ENCODE data around the gene RPAP2.
"Not testable (repeated sequence)": the region's sequence is repeated elsewhere in the genome, so short reads cannot be mapped to it uniquely, and the experiment has no call there.

Gene RPAP2

GRCh38 chr1:92298573-92299476, at the start of gene RPAP2, which contains the start of gene GLMN:
TSS of gene RPAP2 (plus strand) at chr1:92299059. CDS start at chr1:92299074, 15 bp downstream.
TSS of gene GLMN (minus strand) at chr1:92298987. CDS start at chr1:92297999, 988 bp downstream.
- no peaks in the 10 kb centered on the region for H3K9me3 Mint-ChIP-seq (ENCODE audit: low read depth)
- peak within 1 kb of the TSS; percentile 97 for H3K27ac Mint-ChIP-seq
- no peaks in the 10 kb centered on the region for H3K27me3 Mint-ChIP-seq
- H3K36me3 Mint-ChIP-seq, result peaks cover 16% of the 10 kb centered on the region
- H3K4me1 Mint-ChIP-seq (ENCODE audit: low read depth), result peaks cover 46% of the 10 kb centered on the region
- peak within 1 kb of the TSS; percentile 97 for H3K4me3 Mint-ChIP-seq

GRCh38 chr1:92254714-92255113, 44.1 kb upstream of the RPAP2 start:
- not testable (repeated sequence) for H3K4me1 Mint-ChIP-seq (ENCODE audit: low read depth); H3K27me3 Mint-ChIP-seq; H3K4me3 Mint-ChIP-seq; H3K27ac Mint-ChIP-seq
- Mint-ChIP-seq H3K36me3 (peaks cover 60% of the 10 kb centered on the region), H3K9me3 (ENCODE audit: low read depth) (peaks cover 14% of the 10 kb centered on the region)

- Mint-ChIP-seq H3K9me3 (ENCODE audit: low read depth) (peaks cover 14% of the 10 kb centered on the region), H3K27me3 (no peaks in the 10 kb centered on the region), H3K4me3 (no peak overlapping the region), H3K27ac (no peak overlapping the region), H3K4me1 (ENCODE audit: low read depth) (peaks cover 1% of the 10 kb centered on the region), H3K36me3 (peaks cover 55% of the 10 kb centered on the region)
Measured at GRCh38 chr1:92259350-92259749, 39.5 kb upstream of the RPAP2 start.

- Mint-ChIP-seq H3K4me1 (ENCODE audit: low read depth) (no peaks in the 10 kb centered on the region), H3K36me3 (peaks cover 28% of the 10 kb centered on the region), H3K4me3 (no peak overlapping the region), H3K9me3 (ENCODE audit: low read depth) (peaks cover 3% of the 10 kb centered on the region), H3K27me3 (no peaks in the 10 kb centered on the region), H3K27ac (no peak overlapping the region)
Measured at GRCh38 chr1:92262516-92262915, 36.3 kb upstream of the RPAP2 start.

- Mint-ChIP-seq H3K4me1 (ENCODE audit: low read depth) (no peaks in the 10 kb centered on the region), H3K9me3 (ENCODE audit: low read depth) (no peaks in the 10 kb centered on the region), H3K27ac (no peak overlapping the region), H3K27me3 (no peaks in the 10 kb centered on the region), H3K36me3 (peaks cover 34% of the 10 kb centered on the region), H3K4me3 (no peak overlapping the region)
Measured at GRCh38 chr1:92273039-92273438, 25.8 kb upstream of the RPAP2 start.

GRCh38 chr1:92274939-92275338, 23.9 kb upstream of the RPAP2 start:
- H3K27me3 Mint-ChIP-seq, result no peaks in the 10 kb centered on the region
- H3K4me1 Mint-ChIP-seq (ENCODE audit: low read depth), result no peaks in the 10 kb centered on the region
- no peak overlapping the region for H3K27ac Mint-ChIP-seq
- H3K36me3 Mint-ChIP-seq, result peaks cover 33% of the 10 kb centered on the region
- no peaks in the 10 kb centered on the region for H3K9me3 Mint-ChIP-seq (ENCODE audit: low read depth)
- H3K4me3 Mint-ChIP-seq, result no peak overlapping the region

GRCh38 chr1:92276082-92276481, 22.8 kb upstream of the RPAP2 start:
- H3K36me3 Mint-ChIP-seq, result peaks cover 40% of the 10 kb centered on the region
- H3K27ac Mint-ChIP-seq, result no peak overlapping the region
- no peak overlapping the region for H3K4me3 Mint-ChIP-seq
- no peaks in the 10 kb centered on the region for H3K9me3 Mint-ChIP-seq (ENCODE audit: low read depth)
- no peaks in the 10 kb centered on the region for H3K27me3 Mint-ChIP-seq
- H3K4me1 Mint-ChIP-seq (ENCODE audit: low read depth), result no peaks in the 10 kb centered on the region

- no peak overlapping the region for H3K4me3 Mint-ChIP-seq
- no peaks in the 10 kb centered on the region for H3K9me3 Mint-ChIP-seq (ENCODE audit: low read depth)
- peaks cover 2% of the 10 kb centered on the region for H3K4me1 Mint-ChIP-seq (ENCODE audit: low read depth)
- H3K27ac Mint-ChIP-seq, result no peak overlapping the region
- peaks cover 49% of the 10 kb centered on the region for H3K36me3 Mint-ChIP-seq
- H3K27me3 Mint-ChIP-seq, result no peaks in the 10 kb centered on the region
Measured at GRCh38 chr1:92277105-92277723, 21.6 kb upstream of the RPAP2 start.

- H3K36me3 Mint-ChIP-seq, result peaks cover 60% of the 10 kb centered on the region
Measured at GRCh38 chr1:92279781-92280180, 19.1 kb upstream of the RPAP2 start.

GRCh38 chr1:92281411-92281810, 17.4 kb upstream of the RPAP2 start:
- Mint-ChIP-seq H3K4me1 (ENCODE audit: low read depth) (peaks cover 14% of the 10 kb centered on the region), H3K36me3 (peaks cover 57% of the 10 kb centered on the region)
- not testable (repeated sequence) for H3K4me3 Mint-ChIP-seq; H3K9me3 Mint-ChIP-seq (ENCODE audit: low read depth); H3K27me3 Mint-ChIP-seq; H3K27ac Mint-ChIP-seq

More at GRCh38 chr1:92279781-92280180, 19.1 kb upstream of the RPAP2 start:
- not testable (repeated sequence) for H3K27me3 Mint-ChIP-seq; H3K27ac Mint-ChIP-seq; H3K4me3 Mint-ChIP-seq; H3K9me3 Mint-ChIP-seq (ENCODE audit: low read depth)
- peaks cover 14% of the 10 kb centered on the region for H3K4me1 Mint-ChIP-seq (ENCODE audit: low read depth)

GRCh38 chr1:92291372-92291999, 7.4 kb upstream of the RPAP2 start:
- Mint-ChIP-seq H3K4me1 (ENCODE audit: low read depth) (peaks cover 23% of the 10 kb centered on the region), H3K36me3 (peaks cover 29% of the 10 kb centered on the region), H3K4me3 (no peak overlapping the region), H3K27me3 (no peaks in the 10 kb centered on the region), H3K27ac (no peak overlapping the region), H3K9me3 (ENCODE audit: low read depth) (no peaks in the 10 kb centered on the region)

GRCh38 chr1:92298213-92298572, 666 bp upstream of the RPAP2 start:
- H3K4me1 Mint-ChIP-seq (ENCODE audit: low read depth), result peaks cover 46% of the 10 kb centered on the region
- H3K36me3 Mint-ChIP-seq, result peaks cover 20% of the 10 kb centered on the region
- peak overlapping the region; percentile 97 for H3K27ac Mint-ChIP-seq
- peak overlapping the region; percentile 97 for H3K4me3 Mint-ChIP-seq
- H3K9me3 Mint-ChIP-seq (ENCODE audit: low read depth), result no peaks in the 10 kb centered on the region
- no peaks in the 10 kb centered on the region for H3K27me3 Mint-ChIP-seq

GRCh38 chr1:92299477-92300150, 755 bp downstream of the RPAP2 start:
- Mint-ChIP-seq H3K9me3 (ENCODE audit: low read depth) (no peaks in the 10 kb centered on the region), H3K36me3 (peaks cover 16% of the 10 kb centered on the region), H3K27ac (peak overlapping the region; percentile 97), H3K27me3 (no peaks in the 10 kb centered on the region), H3K4me1 (ENCODE audit: low read depth) (peaks cover 46% of the 10 kb centered on the region), H3K4me3 (peak overlapping the region; percentile 97)

GRCh38 chr1:92301021-92301420, 2.2 kb downstream of the RPAP2 start:
- H3K27me3 Mint-ChIP-seq, result no peaks in the 10 kb centered on the region
- H3K4me1 Mint-ChIP-seq (ENCODE audit: low read depth), result peaks cover 41% of the 10 kb centered on the region
- H3K4me3 Mint-ChIP-seq, result peak overlapping the region; percentile 51
- no peak overlapping the region for H3K27ac Mint-ChIP-seq
- H3K36me3 Mint-ChIP-seq, result peaks cover 12% of the 10 kb centered on the region
- no peaks in the 10 kb centered on the region for H3K9me3 Mint-ChIP-seq (ENCODE audit: low read depth)

- no peaks in the 10 kb centered on the region for H3K9me3 Mint-ChIP-seq (ENCODE audit: low read depth)
- no peaks in the 10 kb centered on the region for H3K27me3 Mint-ChIP-seq
- peaks cover 8% of the 10 kb centered on the region for H3K36me3 Mint-ChIP-seq
- H3K4me3 Mint-ChIP-seq, result no peak overlapping the region
- peak overlapping the region; percentile 80 for H3K27ac Mint-ChIP-seq
- H3K4me1 Mint-ChIP-seq (ENCODE audit: low read depth), result peaks cover 15% of the 10 kb centered on the region
Measured at GRCh38 chr1:92306020-92306419, 7.2 kb downstream of the RPAP2 start.
